ENCODE data around the gene POPDC2.

Gene POPDC2

DNA sequence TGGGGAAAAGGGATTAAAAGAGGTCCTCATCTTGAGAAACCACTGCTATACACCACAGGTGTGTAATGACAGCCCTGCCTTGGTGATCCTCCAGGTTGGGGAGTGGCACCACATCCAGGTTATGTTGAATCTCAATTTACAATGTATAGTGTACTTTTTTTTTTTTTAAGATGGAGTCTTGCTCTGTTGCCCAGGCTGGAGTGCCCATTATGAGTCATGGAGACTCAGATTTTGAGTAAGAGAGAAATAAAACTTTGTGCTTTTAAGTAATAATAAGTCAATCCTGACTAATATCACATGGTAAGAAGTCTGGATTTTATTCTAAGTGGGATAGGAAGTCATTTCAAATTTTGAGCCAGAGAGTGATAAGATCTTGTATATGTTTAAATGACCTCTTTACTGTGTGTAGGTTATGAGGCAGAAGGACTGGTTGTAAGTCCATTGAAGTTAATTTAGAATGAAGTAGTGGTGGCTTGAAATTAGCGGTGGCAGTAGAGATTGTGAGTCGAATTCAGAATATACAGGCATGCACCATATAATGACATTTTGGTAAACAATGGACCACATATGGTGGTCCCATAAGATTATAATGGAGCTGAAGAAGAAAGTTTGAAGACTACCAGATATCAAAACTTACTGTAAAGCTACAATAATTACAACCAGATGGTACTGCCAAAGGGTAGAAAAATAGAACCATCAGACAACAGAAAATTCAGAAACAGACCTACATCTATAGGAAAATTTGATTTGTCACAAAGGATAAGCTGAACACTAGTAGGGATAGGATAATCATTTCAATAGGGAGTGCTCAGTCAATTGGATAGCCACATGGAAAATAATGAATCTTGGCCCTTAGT, 20.7 kb downstream of the POPDC2 start:
- DNase-seq (ENCODE audit: low read depth) = no peak

DNA sequence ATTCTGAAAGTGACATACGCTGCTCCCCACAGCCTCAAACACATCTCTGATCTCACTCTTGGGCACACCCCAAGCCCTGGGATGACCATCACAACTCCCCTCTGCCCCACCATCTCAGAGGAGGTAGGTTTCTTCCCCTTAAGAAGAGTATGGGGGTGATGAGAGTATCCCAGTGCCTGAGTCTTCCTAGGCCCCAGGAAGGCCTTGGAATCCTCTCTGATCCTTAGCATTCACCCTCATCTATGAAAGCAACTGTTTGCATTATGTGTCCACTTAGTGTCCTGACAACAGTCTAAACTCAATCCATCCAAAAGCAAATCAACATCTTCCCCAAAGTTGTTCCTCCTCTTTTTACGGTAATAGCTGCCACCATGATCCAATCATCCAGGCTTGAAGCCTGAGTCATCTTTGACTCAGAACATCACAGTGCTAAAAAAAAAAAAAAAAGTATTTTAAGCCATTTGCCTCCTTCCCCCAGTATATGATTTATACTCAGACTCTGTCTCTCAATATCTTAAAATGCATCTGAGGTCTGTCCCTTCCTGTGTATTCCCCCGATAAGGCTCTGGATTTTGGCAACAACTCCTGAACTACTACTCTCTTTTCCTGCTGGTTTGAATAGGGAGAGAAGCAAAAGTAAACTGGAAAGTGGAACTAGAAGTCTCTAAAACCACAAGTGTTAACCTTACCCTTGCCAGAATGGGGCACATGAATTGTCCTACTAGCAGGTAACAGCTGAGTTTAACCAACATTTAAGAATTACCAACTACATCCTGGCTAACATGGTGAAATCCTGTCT, 22.5 kb downstream of the POPDC2 start:
- DNase-seq (ENCODE audit: low read depth) = peak; percentile 96

DNA sequence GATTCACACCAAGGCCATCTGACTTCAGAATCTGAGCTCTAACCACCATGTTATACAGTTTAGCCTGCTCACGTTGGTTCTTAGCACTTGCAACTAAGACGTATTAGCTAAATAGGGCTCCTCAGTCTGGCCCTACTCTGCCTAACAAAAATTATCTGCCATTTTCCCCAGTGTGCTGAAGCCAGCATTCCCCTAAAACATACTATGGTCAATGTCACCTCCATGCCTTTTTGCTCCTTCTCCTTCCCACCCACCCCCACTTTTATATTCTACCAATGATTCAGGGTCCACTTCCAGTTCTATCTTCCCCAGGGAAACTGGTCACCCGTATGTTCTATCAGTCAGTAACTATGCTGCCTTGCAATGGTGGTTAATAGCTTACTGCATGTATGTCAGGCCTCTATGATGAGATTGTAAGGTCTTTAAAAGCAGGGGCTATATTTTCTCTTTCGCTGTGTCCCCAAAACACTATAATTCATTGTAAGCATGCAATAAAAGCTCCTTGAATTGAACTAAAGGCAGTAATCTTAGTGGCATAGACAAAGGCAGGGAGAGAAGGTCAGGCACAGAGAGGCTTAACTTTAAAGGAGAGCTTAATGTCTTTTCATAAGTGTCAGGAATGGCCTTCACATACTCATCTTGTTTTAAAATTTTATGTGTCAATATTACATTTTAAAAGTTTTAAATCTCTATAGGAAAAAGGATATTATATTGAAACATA, 23.3 kb downstream of the POPDC2 start:
- no peak for DNase-seq (ENCODE audit: low read depth)

DNA sequence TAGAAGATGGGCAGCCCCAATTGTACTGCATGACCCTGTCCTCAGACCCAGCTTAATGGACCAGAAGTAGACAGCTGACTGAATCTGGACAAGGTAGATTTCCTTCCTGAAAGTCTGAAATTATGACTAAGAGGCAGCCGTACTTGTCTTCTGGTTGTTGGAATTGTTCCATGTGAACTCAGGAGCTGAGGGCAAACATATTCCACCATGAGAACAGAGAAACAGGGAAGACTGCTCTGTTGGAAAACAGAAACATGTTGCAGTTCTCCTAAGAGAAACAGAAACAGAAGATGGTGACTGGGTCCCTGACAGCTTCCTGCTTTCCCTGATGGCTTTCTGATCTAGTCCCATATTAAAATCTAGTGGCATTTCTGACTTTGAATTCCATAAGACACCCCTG, 24.1 kb downstream of the POPDC2 start:
- no peak for DNase-seq (ENCODE audit: low read depth)

DNA sequence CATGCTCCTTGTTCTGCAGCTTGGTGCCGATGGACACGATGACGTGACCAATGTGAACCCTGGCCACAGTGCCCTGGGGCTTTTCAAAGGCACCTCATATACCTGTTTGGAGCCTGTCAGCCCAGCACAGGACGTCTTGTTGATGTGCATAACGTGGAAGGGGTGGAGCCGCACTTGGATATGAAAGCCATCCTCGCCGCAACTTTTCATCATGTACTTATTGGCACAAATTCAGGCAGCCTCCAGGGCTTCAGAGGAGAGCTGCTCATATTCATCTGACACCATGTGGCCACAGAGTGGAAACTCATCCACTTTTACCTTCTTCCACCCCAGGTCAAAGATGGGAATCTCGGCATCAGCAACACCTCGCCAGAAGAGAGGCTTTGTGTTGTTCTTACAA, 24.7 kb downstream of the POPDC2 start:
- no peak for DNase-seq (ENCODE audit: low read depth)

DNA sequence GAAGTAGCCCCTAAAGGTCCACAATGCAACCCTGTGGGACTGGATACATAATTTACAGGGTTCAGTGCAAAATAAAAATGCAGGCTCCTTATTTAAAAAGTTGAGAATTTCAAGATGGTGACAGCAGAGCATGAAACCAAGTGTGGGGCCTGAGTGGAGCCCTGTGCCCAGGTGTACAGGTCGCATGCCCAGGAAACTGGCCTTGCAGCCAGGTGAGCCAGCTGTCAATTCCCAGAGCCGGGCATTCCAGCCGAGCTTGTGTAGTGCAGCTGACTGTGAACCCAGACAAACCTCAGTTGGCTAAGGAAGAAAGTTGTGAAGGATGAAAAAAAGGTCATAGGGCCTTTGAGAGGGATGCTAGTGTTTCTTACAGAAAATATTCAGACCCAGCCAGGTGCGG, 27.6 kb downstream of the POPDC2 start:
- DNase-seq (ENCODE audit: low read depth) = no peak

DNA sequence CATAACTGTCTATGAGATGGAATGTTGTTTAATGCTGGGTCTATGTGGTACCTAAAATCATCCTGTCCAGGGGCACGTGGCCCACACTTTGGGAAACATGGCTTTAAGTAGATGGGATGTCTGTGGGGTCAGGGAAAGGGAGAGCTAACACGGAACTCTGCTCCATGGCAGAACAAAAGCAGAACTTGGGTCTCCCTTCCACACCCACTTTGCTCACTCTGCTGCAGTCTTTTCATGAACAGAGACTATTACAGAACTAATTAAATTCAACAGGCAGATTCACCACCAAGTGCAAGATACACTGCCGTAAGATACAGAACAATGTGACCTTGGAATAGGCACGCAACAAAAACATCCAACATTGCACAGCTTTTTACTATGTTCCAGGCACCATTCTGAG, 28.2 kb downstream of the POPDC2 start:
- no peak for DNase-seq (ENCODE audit: low read depth)

DNA sequence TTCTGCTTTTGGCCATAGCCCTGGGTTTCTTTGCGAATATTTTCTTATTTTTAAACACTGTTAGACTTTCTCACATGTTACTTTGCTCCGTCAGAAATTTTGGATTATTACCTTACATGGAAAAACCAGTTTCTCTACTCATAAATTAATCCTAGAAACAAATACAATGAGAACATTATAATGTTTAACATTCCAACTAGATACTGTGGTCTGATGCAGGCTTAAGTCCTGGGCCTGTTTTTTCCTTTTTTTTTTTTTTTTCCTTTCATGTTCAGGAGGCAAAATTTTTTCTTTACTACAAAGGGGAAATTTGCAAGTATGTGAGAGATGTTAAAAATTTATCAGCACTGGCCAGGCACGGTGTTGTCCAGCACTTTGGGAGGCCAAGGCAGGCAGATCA, 28.9 kb downstream of the POPDC2 start:
- no peak for DNase-seq (ENCODE audit: low read depth)

DNA sequence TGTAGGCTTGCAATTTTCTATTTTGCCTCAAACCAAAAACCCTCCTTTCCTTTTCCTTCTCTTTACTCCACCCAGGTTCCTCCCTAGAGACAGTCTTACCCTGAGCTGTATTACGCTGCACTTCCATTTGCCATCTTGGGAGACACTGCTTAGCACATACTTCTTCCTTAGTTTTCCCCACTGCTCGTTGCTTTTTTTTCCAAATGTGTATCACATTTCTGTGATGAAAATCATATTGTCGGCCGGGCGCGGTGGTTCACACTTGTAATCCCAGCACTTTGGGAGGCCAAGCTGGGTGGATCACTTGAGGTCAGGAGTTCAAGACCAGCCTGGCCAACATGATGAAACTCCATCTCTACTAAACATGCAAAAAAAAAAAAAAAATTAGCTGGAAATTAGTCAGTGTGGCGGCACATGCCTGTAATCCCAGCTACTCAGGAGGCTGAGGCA, 29.5 kb downstream of the POPDC2 start:
- no peak for DNase-seq (ENCODE audit: low read depth)

DNA sequence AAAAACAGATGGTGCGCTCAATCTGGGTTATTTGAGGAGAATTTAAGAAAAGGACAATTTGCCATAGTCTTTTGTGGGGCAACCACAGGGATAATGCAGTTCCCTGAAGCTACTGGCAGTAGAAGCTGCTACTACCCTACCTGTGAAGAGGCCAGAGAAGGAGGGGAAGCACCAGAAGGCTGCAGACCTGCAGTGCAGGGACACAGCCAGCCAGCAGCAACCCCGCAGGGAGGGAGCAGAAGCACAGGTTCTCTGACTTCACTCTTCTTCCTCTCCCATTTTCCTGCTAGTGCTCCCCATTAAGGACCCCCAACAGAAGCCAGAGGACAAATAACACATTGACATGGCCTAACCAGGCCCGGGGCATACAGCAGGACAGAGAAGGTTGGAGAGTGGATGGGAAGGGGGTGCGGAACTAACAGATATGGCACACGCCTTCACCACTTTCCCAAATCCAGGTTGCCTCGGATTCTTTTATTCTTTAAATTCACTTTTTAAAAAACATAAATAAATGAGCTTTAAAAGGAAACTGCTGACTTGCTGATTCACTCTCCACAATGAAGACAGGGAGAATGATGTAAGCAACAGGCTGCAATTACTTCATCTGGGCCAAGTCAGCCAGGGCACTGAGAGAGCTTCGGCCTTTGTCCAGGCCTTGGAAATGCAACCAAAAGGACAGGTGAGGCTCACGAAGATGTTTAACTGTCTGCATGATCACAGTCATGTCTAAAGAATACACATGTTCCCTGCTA, 30.1 kb downstream of the POPDC2 start:
- DNase-seq (ENCODE audit: low read depth) = peak; percentile 77

DNA sequence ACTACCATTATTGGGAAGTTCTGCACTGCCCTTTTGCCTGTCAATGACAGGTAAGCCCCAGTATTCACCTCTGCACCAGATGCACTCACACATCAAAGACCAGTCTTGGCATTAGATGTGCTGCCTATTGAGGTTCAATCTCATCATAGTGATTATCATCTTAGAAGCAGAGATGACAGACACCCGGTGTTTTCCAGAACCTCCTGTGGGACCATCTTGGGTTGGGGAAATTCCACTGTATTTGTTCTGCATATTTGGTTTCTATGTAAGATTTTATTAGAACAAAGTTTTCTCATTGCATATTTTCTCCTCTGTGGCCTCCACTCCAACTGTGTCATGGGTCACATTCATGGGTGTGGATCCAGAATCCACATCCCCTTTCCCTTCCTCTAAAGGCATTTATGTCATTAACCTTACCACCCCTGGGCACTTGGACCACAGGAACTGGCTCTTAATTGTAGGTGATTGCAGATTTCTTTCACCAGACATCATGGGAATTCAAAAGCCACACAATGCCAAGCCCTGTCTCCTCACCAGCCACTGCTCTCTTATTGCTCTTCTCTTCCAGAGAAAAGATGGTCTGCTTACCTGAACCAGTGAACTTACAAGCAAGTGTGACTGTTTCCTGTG, 31.5 kb downstream of the POPDC2 start:
- DNase-seq (ENCODE audit: low read depth) = no peak

DNA sequence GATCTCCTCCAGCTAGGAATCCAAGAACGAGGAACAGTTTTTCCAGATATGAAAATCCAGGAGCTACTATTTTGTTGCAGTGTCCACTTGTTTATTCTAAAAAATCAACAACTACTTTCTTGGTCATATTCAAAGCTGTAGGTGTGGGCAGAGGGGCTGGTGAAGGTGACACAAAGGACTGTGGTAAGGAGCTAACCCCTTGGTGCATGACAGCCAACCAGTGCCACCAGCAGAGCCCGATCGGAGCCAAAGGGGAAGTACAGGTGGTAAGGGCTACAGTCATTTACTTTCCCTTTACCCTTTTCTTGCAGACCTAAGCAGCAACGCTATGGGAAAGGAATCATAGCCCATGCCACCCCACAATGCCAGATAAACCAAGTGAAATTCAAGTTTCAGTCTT, 32.0 kb downstream of the POPDC2 start:
- no peak for DNase-seq (ENCODE audit: low read depth)

DNA sequence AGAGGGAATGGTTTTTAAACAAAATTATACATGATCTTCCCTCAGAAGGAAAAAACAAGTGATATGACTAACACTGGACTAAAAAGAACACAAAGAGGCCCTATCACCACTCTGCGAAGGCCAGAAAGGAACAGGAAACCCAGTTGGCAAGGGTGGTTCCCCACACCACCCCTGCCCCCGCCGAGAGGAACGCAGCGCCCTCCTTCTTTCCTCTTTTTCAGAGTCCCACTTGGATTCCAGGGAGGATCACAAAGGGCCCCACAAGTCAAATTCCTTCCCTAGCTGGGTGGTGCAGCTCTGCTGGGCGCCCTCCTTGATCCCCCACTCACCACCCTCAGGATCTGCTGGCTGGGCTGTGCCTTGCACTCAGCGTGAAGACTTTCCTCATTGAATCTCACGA, 32.9 kb downstream of the POPDC2 start:
- no peak for DNase-seq (ENCODE audit: low read depth)

DNA sequence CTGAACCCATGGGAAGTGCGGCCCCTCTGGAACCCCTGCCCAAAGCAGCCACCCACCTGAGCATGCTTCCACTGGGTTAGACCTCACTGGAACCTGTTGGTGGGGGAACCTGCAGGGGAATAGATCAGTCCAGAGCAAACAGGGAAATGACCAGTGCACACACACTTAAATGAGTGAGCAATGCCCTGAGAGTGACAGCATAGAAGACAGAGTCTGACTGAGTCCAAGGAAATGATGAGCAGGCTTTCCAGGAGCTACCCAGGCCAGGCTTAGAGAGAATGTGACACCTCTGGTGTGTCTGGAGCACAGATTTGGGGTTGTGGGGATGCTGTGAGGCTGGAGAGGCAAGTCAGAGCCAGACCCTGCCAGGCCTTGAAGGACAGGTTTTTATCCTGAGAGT, 34.2 kb downstream of the POPDC2 start:
- no peak for DNase-seq (ENCODE audit: low read depth)

DNA sequence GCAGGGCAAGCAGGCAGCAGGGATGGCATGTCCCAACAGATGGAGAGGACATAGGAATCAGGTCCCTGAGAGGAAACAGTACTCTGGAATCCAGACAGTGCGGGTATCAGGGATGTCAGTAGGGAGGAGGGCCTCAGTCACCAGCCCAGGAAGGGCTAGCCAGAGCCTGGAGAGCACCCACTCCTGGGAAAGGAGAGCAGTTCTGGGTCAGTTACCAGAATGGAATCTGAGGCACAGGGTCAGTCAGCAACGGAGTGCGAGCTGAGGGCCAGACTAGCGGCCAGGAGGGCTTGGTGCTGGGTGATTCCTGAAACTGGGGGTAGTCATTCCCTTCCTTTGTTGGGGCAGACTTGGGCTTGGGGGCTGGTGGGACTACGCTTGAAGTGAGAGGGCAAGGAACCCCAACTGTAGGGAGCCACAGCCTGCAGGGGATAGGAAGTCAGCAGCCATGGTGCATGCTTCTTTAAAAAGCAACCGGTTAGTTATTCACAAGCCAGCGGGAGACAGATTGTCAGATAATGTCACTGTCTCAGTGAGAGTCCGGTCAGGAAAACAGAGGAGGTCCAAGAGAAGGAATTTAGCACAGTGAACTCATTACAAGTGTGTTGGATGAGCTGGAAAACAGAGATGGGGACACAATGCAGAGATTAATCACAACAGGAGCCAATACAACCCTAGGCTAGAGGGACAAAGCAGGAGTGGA, 34.8 kb downstream of the POPDC2 start:
- DNase-seq (ENCODE audit: low read depth) = no peak

DNA sequence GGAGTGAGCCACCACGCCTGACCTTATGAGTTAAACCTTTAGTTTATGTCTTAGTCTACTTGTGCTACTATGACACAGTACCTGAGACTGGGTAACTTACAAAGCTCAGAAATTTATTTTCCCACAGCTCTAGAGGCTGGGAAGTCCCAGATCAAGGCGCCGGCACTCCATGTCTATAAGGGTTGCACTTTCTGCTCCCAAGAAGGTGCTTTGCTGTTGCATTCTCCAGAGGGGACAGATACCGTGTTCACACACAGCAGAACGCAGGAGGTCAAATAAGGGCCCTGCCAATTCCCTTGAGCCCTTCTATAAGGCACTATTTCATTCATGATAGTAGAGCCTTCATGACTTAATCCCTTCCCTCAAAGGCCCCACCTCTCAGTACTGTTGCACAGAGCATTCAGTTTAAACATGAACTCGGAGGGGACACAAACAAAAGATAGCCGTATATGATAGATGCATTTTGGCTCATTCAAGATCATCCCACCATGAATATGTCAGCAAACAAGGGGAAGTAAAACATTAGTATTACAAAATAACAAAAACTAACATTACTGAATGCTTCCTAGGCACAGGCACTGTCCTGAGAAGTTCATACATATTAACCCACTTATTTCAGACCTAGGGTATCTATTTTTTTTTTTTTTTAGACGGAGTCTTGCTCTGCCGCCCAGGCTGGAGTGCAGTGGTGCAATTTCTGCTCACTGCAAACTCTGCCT, 36.2 kb downstream of the POPDC2 start:
- DNase-seq (ENCODE audit: low read depth) = no peak

DNA sequence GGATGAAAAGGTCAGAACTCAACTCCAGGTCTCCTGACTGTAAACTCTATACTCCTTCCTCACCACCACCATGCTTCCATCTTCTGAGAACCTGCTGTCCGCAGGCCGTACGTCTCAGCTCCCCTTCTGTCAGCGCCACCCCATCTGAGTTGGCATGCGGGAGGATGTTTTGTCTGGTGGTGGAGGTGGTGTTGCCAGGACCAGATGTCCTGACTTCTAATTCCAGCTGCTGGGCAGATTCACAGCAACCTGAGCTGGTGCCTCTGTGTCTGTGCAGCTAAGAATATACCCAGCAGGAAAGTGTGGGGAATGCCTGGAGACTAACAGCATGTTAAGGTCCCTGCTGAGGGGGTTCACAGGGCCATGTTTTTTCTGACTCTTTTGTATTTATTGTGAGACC, 39.5 kb downstream of the POPDC2 start:
- no peak for DNase-seq (ENCODE audit: low read depth)

DNA sequence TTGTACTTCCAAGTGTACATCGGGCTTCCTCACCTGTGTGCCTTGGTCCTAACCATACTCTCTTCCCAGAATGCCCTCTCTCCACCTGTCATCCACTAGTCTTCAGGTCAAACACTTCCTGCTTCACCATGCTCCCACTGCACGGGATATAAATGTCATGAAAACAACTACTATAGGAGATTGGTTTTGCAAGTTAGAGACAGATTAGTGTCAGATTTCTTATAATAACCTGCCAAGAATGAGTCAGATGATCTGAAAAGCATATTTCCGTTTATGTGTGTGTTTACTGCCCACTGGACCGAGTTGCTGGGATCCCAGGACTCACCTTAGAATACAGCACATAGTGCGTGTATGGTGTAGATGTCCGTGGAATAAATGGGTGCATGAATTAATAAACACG, 41.3 kb downstream of the POPDC2 start:
- DNase-seq (ENCODE audit: low read depth) = no peak

DNA sequence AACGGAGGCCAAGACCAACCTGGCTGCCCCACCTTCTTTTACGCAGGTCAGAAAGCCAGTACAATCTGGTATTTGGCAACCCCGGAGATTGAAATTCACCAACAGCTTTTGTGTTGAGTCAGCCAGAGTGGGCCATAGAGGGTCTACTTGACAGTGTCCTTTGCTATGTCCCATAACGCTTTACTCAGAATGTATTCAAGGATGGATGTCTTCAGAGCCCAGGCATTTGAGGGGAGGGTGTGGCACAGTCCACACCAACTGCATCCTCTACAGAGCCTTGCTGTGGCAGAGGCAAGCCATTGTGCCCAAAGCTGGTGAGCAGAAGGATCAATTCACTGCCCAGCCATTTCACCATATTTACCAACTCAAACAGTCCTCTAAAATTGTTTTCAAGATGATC, 44.3 kb downstream of the POPDC2 start:
- DNase-seq (ENCODE audit: low read depth) = no peak

DNA sequence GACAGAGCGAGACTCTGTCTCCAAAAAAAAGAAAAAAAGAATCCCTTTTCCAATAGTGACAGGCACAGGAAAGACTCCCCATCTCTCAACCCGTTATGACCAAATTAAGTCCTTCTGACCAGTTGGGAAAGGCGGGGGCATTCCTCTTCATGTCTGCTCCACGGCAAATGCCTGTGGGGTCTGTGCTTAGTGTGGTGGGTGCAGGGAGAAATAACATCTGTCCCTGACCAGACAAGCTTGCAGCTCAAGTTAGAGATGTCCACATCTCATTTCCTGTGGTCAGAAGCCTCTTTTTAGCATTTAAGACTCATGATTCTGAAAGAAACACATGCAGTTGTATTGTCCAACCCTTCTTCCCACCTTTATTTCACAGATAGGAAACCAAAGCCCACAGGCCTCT, 46.5 kb downstream of the POPDC2 start:
- DNase-seq (ENCODE audit: low read depth) = no peak

Data from stromal cell of bone marrow (primary cell).